ENCODE data around the gene AUP1.
A peak's percentile ranks its signal among the peaks of the same experiment; 100 is the strongest.

Gene AUP1

GRCh38 chr2:74499940-74500577 lies 29.4 kb downstream of the AUP1 start:
- no peak overlapping the region for H3K4me3 ChIP-seq (ENCODE audit: low read depth, low read length)

DNA sequence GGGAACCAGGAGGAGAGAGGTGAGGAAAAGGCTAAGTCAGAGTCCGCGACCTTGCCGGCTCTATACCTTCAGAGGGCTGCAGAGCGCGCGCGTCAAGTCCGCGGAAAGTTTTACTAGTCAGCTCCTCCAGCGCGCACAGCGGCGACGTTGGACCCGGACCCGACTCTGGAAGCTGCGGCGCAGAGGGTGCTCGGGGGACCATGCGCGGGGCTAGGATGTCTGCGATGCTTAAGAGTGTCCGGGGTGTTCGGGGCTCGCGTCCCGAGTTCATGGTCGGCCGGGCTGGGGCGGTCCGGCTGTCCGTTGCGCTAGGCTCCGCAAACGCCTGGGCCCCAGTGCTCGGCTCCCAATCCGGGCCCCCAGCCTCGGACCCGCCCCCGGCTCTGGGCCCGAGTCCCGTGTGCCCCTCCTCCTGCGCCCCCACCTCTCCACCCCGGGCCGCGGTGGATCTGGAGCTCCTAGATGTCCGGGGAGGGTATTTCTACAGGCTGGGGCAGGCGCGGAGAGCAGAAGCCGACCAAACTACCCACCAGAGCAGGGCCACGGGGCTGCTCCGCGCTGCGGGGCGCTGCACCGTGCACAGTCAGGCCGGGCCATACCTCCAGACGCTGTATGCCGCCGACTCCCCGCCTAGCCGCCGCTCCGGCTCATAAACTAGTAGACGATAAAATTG lies 30.1 kb downstream of the AUP1 start, which contains the start of gene LBX2:
Gene LBX2, minus strand, starts transcription at position 337 of the 673 bp plus-strand sequence. Its CDS starts 66 bp downstream, at position 271.
- H3K4me3 ChIP-seq (ENCODE audit: low read depth, low read length), result peak within 1 kb of the TSS; percentile 20

DNA sequence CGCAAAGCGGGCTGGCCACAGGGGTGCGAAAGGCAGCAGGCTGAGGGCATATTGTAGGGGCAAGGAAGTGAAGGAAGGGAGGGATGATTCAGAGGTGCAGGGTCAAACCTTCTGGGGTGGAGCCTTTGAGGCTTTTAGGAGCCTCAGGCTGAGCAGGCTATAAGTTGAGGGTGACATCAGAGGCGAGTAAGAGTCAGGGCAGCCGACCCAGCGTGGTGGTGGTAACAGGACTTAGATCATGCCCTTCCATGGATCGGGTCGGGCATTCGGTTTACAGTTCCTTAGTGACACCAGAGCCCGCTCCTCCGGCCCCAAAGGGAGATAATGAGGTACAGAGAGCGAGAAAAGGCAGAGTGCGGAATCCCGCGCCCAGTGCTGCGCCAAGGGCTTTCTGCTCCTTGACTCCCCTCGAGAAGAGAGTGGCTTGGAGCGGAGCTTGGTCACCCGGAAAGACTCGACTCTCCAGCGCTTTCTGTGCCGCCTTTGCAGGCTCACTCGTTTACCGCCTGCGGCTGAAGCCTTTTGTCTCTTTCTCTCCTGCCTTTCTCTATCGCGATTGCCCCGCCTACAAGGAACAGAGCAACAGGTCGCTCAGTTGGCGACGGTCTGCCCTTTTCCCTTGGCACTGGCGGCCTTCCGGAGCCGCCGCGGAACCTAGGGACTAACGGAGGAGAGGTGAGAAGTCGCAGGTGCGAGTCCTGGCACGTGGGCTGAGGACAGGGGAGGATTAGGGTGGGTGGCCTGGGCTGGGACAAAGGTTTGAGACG lies 30.8 kb downstream of the AUP1 start:
- peak overlapping the region; percentile 29 for H3K4me3 ChIP-seq (ENCODE audit: low read depth, low read length)

- peak overlapping the region; percentile 29 for H3K4me3 ChIP-seq (ENCODE audit: low read depth, low read length)
Measured at GRCh38 chr2:74497777-74498499, 31.6 kb downstream of the AUP1 start.

DNA sequence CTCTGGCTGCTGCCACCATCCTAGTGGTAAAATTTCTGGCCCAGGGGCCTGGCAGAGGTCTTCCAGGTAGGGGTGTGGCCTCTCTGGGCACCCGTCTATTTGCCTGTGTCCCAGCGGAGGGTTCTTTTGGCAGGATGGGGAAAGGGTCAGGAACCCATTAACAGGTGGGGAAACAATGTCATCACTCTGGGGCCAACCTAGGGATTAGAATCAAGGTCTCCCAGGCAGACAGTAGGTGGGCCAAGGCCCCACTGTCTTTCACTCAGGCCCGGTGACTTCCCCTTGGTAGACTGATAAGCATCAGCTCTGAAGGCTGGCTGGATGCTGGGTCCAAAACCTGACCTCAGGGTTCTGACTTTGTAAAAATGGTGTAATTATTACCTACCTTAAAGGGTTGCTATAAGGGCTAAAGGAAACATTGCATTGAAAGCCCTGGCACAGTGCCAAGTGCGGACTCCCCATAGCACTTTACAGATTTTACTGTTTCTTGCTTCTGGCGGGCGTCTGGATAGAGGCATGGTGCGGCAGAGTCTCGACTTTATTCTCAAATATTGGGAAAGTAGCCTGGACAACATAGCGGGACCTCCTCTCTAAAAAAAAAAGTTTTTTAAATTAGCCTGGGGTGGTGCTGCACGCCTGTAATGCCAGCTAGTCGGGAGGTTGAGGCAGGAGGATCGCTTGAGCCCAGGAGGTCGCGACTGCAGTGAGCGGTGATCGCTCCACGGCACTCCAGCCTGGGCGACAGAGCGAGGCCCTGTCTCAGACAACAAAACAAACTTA lies 32.3 kb downstream of the AUP1 start:
- H3K4me3 ChIP-seq (ENCODE audit: low read depth, low read length), result no peak overlapping the region

DNA sequence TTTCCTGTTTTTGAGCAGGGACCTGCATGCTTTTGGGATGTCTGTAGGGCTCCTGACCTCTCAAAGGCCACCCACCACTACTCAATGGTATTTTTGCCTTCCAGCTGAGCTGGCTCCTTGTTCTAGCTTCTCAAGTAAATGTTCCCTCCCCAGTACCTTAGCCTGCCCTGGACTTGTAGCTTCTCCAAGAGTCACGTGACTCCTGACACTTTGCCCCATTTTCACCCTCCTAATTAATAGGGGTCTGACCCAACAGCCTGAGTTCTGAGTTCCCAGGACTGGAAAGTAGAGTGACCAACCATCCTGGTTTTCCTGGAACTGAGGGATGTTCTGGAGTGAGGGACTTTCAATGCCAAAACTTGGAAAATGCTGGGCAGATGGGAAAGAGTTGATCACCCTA lies 34.1 kb downstream of the AUP1 start:
- no peak overlapping the region for H3K4me3 ChIP-seq (ENCODE audit: low read depth, low read length)

DNA sequence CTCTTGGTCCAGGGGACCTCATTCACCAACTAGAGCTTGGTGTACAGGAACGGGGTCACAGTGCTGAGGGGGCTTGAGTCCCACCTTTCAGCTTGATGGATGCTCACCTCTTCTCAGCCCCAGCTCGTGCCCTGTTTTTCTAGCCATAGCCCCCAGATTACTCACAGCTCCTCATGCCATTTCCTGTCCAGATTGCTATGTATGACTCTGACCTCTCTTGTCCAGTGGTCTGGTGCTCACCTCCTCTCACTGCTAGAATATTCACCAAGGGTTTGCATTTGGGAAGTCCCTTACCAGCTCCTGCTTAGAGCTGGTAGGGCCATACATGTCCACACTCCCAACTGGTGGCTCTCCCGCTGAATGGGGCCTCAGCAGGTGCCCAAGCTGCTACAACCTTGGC lies 36.0 kb downstream of the AUP1 start:
- no peak overlapping the region for H3K4me3 ChIP-seq (ENCODE audit: low read depth, low read length)

DNA sequence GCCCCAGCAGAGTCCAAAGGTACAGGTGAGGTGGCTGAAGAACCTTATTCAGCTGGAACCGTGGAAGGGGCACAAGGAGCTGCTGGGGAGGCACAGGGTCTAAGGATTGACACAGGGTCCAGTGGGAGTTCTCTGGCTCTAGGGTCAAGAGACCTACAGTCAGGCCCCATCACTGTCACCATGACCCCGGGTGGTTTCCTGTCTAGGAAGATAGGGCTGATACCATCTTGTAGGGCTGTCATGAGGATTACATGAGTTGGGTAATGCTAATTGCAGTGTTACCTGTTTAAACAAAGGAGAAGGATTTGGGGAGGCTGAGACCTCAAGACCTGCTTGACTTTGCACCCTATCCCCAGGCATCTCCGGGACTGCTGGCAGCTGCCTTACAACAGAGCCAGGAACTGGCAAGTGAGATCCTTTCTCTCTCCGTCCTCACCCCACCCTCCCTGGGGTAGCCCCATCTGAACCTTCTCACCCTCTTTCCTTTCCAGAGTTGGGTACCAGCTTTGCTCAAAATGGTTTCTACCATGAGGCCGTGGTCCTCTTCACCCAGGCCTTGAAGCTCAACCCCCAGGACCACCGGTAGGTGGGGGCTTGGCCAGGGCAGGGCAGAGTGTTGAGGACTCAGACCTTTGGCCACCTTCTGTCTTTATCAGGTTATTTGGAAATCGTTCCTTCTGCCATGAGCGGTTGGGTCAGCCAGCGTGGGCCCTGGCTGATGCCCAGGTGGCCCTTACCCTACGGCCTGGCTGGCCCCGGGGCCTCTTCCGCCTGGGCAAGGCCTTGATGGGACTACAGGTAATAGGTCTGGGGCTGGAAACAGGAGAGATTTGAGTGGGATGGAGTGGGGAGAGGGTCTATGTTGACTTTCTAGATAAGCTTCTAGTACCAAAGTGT lies 37.6 kb downstream of the AUP1 start:
- no peak overlapping the region for H3K4me3 ChIP-seq (ENCODE audit: low read depth, low read length)

- H3K4me3 ChIP-seq (ENCODE audit: low read depth, low read length), result no peak overlapping the region
Measured at GRCh38 chr2:74489906-74490305, 39.6 kb downstream of the AUP1 start.

DNA sequence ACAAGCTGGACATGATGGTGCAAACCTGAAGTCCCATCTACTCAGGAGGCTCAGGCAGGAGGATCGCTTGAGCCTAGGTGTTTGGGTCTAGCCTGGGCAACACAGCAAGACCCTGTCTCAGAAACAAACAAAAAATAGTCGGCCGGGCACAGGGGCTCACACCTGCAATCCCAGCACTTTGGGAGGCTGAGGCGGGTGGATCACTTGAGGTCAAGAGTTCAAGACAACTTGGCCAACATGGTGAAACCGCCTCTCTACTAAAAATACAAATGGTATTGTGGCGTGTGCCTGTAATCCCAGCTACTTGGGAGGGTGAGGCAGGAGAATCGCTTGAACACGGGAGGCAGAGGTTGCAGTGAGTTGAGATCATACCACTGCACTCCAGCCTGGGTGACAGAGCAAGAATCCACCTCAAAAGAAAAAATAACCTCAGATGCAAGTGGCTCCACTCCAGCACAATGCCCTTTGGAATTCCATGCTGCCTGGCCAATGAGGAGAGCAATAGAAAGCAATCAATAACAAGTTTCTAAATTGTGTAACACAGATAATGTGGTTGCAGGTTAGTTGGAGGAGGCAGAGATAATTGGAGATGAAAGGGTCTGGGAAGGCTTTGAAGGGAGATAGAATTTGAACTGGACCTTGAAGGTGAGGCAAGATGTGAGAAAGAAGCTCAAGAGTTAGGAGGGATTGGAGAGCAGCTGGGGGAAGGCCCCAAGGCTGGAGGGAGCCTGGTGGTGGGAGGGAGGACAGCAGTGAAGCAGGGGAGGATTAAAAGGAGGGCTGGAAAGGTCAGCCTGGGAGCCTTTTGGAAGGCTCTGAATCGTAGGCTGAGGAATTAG lies 40.6 kb downstream of the AUP1 start:
- H3K4me3 ChIP-seq (ENCODE audit: low read depth, low read length), result no peak overlapping the region

DNA sequence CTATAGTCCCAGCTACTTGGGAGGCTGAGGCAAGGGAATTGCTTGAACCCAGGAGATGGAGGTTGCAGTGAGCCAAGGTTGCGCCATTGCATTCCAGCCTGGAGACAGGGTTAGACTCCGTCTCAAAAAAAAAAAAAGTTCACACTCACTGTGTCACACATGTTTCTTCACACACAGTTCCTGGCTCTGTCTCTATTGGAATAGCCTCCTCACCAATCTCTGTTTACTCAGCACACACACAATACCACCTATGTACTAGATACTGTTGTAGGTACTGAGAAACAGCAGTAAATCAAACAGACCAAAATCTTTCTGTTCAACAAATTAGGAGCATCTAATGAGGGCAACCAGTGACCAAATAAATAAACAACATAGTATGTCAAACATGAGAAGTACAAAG lies 43.4 kb downstream of the AUP1 start:
- no peak overlapping the region for H3K4me3 ChIP-seq (ENCODE audit: low read depth, low read length)

DNA sequence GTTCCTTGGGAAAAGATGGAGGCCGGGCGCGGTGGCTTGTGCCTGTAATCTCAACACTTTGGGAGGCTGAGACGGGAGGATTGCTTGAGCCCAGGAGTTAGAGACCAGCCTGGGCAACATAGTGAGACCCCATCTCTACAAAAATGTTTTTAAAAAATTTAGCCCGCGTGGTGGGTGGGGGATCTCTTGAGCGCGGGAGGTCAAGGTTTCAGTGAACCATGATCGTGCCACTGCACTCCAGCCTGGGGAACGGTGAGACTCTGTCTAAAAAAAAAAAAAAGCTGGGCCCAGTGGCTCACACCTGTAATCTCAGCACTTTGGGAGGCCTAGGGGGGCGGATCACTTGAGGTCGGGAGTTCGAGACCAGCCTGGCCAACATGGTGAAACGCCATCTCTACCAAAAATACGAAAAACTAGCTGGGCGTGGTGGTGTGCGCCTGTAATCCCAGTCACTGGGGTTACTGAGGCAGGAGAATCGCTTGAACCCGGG lies 45.8 kb downstream of the AUP1 start:
- H3K4me3 ChIP-seq (ENCODE audit: low read depth, low read length), result peak overlapping the region; percentile 97

GRCh38 chr2:74482801-74483674 lies 46.5 kb downstream of the AUP1 start, which contains the start of the genes CCDC142 and TTC31:
CCDC142 (minus strand) TSS chr2:74482998; CDS start chr2:74482837, 161 bp downstream.
TTC31 (plus strand) TSS chr2:74483081; CDS start chr2:74483096, 15 bp downstream.
- H3K4me3 ChIP-seq (ENCODE audit: low read depth, low read length), result peak within 1 kb of the TSS; percentile 97

GRCh38 chr2:74481961-74482800 lies 47.3 kb downstream of the AUP1 start:
- H3K4me3 ChIP-seq (ENCODE audit: low read depth, low read length), result peak overlapping the region; percentile 97

GRCh38 chr2:74481431-74481830 lies 48.1 kb downstream of the AUP1 start:
- H3K4me3 ChIP-seq (ENCODE audit: low read depth, low read length), result peak overlapping the region; percentile 97

Measured in iPS-11a (cell line).